ENCODE measurements around the gene COG5.

COG5 gene

DNA sequence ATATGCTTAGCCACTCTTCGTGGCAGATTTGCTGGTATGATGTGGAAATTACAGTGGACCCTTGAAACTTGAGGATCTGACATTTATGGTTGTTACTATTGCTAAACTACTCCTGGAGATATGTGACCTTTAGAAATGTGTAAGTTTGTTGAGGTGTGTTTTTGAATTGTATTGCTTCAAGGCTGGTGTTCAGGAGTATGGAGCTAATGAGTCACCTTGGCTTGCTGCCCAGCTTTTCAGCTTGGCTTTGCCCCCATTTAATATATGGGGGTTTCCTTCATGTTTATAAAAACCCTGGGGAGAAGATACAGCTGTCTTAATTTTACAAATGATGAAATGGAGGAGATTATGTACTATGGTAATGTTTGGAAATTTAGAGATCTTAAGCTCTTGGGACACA is 383.3 kb downstream of the COG5 start:
- Histone ChIP-seq H3K27me3 (replicated peaks; ENCODE audit: control insufficient read depth, insufficient read depth, low read length) (no peaks in the 10 kb centered on the region), H3K4me3 (replicated peaks; ENCODE audit: low read depth, low read length) (no peak overlapping the region), H3K36me3 (ENCODE audit: control insufficient read depth, insufficient read depth, low read length) (no peaks in the 10 kb centered on the region; the same call in 1 of the 2 replicates)
- TF ChIP-seq CTCF (IDR thresholded peaks at IDR 0.05; ENCODE audit: insufficient read depth, low read length, poor library complexity, severe bottlenecking), result no peak
- no peak for DNase-seq (ENCODE audit: extremely low read depth, insufficient read length)

DNA sequence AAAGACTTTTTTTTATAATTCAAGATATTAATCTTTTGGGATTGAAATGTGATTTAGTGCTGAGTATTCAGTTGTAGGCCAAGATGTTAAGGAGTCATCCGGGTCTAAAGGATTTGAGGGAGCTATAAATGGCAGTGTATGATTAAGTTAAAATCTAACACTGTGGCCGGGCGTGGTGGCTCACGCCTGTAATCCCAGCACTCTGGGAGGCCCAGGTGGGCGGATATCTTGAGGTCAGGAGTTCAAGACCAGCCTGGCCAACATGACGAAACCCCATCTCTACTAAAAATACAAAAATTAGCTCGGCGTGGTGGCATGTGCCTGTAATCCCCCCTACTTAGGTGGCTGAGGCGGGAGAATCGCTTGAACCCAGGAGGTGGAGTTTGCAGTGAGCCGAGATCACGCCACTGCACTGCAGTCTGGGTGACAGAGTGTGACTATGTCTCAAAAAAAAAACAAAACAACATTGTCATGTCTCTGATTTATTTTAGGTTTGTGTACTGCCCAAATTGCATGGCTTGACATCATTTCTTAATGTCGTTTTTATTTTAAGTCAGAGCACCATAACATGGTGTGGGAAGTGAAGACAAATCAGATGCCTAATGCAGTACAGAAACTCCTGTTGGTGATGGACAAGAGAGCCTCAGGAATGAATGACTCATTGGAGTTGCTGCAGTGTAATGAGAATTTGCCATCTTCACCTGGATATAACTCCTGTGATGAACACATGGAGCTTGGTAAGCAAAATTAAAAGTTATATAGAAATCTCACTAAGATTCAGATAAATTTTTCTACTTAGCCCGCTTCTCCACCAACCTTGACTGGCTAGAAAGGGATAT is 384.2 kb downstream of the COG5 start:
- H3K27me3 ChIP-seq (replicated peaks; ENCODE audit: control insufficient read depth, insufficient read depth, low read length), result no peaks in the 10 kb centered on the region
- no peak overlapping the region for H3K4me3 ChIP-seq (replicated peaks; ENCODE audit: low read depth, low read length)
- H3K36me3 ChIP-seq (ENCODE audit: control insufficient read depth, insufficient read depth, low read length), result no peaks in the 10 kb centered on the region; the same call in 1 of the 2 replicates
- no peak for TF ChIP-seq CTCF (IDR thresholded peaks at IDR 0.05; ENCODE audit: insufficient read depth, low read length, poor library complexity, severe bottlenecking)
- no peak for DNase-seq (ENCODE audit: extremely low read depth, insufficient read length)

GRCh38 chr7:107173691-107174406 is 389.9 kb downstream of the COG5 start:
- Histone ChIP-seq H3K4me3 (replicated peaks; ENCODE audit: low read depth, low read length) (no peak overlapping the region), H3K27me3 (replicated peaks; ENCODE audit: control insufficient read depth, insufficient read depth, low read length) (no peaks in the 10 kb centered on the region), H3K36me3 (ENCODE audit: control insufficient read depth, insufficient read depth, low read length) (no peaks in the 10 kb centered on the region)
- TF ChIP-seq CTCF (IDR thresholded peaks at IDR 0.05; ENCODE audit: insufficient read depth, low read length, poor library complexity, severe bottlenecking), result no peak
- peak; percentile 14 for DNase-seq (ENCODE audit: extremely low read depth, insufficient read length)

GRCh38 chr7:107173191-107173590 is 390.5 kb downstream of the COG5 start:
- H3K4me3 ChIP-seq (replicated peaks; ENCODE audit: low read depth, low read length), result no peak overlapping the region
- H3K27me3 ChIP-seq (replicated peaks; ENCODE audit: control insufficient read depth, insufficient read depth, low read length), result no peaks in the 10 kb centered on the region
- TF ChIP-seq CTCF (IDR thresholded peaks at IDR 0.05; ENCODE audit: insufficient read depth, low read length, poor library complexity, severe bottlenecking), result no peak
- no peaks in the 10 kb centered on the region for H3K36me3 ChIP-seq (ENCODE audit: control insufficient read depth, insufficient read depth, low read length)
- no peak for DNase-seq (ENCODE audit: extremely low read depth, insufficient read length)

GRCh38 chr7:107172276-107173032 is 391.3 kb downstream of the COG5 start:
- Histone ChIP-seq H3K27me3 (replicated peaks; ENCODE audit: control insufficient read depth, insufficient read depth, low read length) (no peaks in the 10 kb centered on the region), H3K4me3 (replicated peaks; ENCODE audit: low read depth, low read length) (no peak overlapping the region), H3K36me3 (ENCODE audit: control insufficient read depth, insufficient read depth, low read length) (no peaks in the 10 kb centered on the region)
- DNase-seq (ENCODE audit: extremely low read depth, insufficient read length), result no peak
- TF ChIP-seq CTCF (IDR thresholded peaks at IDR 0.05; ENCODE audit: insufficient read depth, low read length, poor library complexity, severe bottlenecking), result no peak
